ENCODE measurements around the gene ZNF746. TPM values are rescaled to one million over a fixed set of nuclear protein-coding genes. Genes with fewer than 3 reads are reported as not detected.
A peak's percentile ranks its signal among the peaks of the same experiment; 100 is the strongest.

ZNF746 gene
- total RNA-seq, 2 donors from 2014 or later = 28.1 to 29.2 TPM

DNA sequence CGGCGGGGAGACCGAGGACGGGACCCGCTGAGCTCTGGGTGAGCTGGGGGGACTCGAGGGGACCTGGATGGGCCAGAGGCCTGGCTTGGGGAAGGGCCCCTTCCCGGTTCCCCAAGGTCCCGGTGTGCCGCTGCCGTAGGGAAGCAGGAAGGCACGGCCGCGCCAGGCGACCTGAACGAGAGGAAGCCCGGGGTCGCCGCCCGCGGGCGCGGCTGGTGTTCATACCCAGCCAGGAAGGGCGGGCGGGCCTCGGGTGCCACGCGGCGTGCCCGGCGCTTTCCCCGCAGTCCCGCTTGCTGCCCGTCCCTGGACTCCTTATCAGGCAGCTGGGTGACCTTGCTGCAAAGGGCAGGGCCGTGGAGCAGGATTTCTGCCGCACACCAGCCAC lies 74.7 kb downstream of the ZNF746 start:
- Mint-ChIP-seq H3K4me1 (peaks cover 4% of the 10 kb centered on the region), H3K36me3 (ENCODE audit: low read depth) (no peaks in the 10 kb centered on the region), H3K27me3 (no peaks in the 10 kb centered on the region), H3K27ac (no peak overlapping the region), H3K4me3 (peak overlapping the region; percentile 77)
- DNase-seq (peak; percentile 17 to 25 (median 24)), ATAC-seq (peak; percentile 5)
- no peaks in the 10 kb centered on the region for H3K9me3 ChIP-seq (ENCODE audit: control insufficient read depth, low read length, poor library complexity, severe bottlenecking)

Other genes with a start within 250 kb of the ZNF746 start
- gene ZNF783, start 235.6 kb downstream of the ZNF746 start, total RNA-seq = 10 to 100 TPM; 29.0 to 31.4 TPM
- 10 to 100 TPM; 12.7 to 16.5 TPM for gene ZNF777, start 36.7 kb downstream of the ZNF746 start, total RNA-seq

Measured in T-helper 17 cell (primary cell).